Ovary (tissue), 9 donors: Measurements from ENCODE around the gene USF2. TPM values are rescaled to one million over a fixed set of nuclear protein-coding genes. Genes with fewer than 3 reads are reported as not detected.

Experiments
- DNase-seq, 5 donors: peaks; one replicate each; pipeline ENCODE4 v3.0.0-alpha.2; 2019 to 2020
- H3K27ac ChIP-seq, 2 donors: fragments of 200-600 bp; one replicate each; pipeline versions ENCODE4 v1.5.1 to v1.8.0; 2019 to 2022
- H3K27me3 ChIP-seq: fragments of 200-600 bp; one replicate; pipeline ENCODE4 v1.8.0; 2022
- H3K36me3 ChIP-seq: fragments of 200-600 bp; sonication (generic); one replicate; pipeline ENCODE4 v1.5.1; 2019
- H3K4me1 ChIP-seq: one replicate; pipeline ENCODE4 v1.8.1; 2013; ENCODE audit warnings: mild to moderate bottlenecking, moderate library complexity; ENCODE audit not compliant: insufficient read depth
- H3K4me3 ChIP-seq: fragments of 200-600 bp; sonication (generic); one replicate; pipeline ENCODE4 v1.5.1; 2017
- H3K9me3 ChIP-seq, 2 donors: fragments of 200-600 bp in 1 of 2; sonication (generic) in 1 of 2; one replicate each; pipeline versions ENCODE4 v1.5.1 to v1.8.1; 2013 to 2019; ENCODE audit warnings: mild to moderate bottlenecking in 1 of 2, moderate library complexity in 1 of 2
- EP300 ChIP-seq: sonication (generic); formaldehyde crosslinking; IDR thresholded peaks from one replicate; pipeline ENCODE4 v1.6.1; 2017; ENCODE audit warnings: antibody characterized with exemption
- POLR2A ChIP-seq: fragments of 450-650 bp; IDR thresholded peaks from one replicate; pipeline ENCODE4 v1.6.1; 2017; ENCODE audit warnings: antibody characterized with exemption, mild to moderate bottlenecking, moderate library complexity
- WGBS, 3 donors: extraction: QIAGEN DNeasy Blood & Tissue Kit in 1 of 3; methylation state at CpG; one replicate each; pipeline versions ENCODE4 v1.1.5 to v1.1.7; 2013 to 2017; 5-methylcytosine and 5-hydroxymethylcytosine counted together
- intact Hi-C, 4 donors: fragments of 100-400 bp; cut with DNase I; formaldehyde crosslinking; loops; one replicate each; pipeline versions ENCODE4 v1.11.0 to v1.15.1; 2022 to 2023
- polyA plus RNA-seq, 2 donors: library from polyadenylated mRNA; stranded (reverse); fragments of 200-250 nt in 1 of 2; fragments of 350-450 nt in 1 of 2; fragmentation: Illumina TruSeq in 1 of 2; extraction: RNeasy Lipid Tissue Mini Kit (QIAGEN cat#74804) in 1 of 2; gene quantifications; one replicate each; pipeline ENCODE4 v1.2.3, GENCODE V29; 2013 to 2014
- total RNA-seq, 7 donors: library from RNA; depleted of rRNA in 2 of 7; stranded (reverse); fragments of >200 nt in 2 of 7; fragmentation: NEBNext Ultra II Directional in 3 of 7; extraction: Animal tissue kit (Norgen Biotek cat#: 25700) in 3 of 7; gene quantifications; one replicate each; pipeline versions ENCODE4 v1.1.0 to v1.2.4, GENCODE V29; 2016 to 2023
- TF ChIP-seq, protein P1 (sequence below), 3 donors: fragments of 450-650 bp in 2 of 3; fragments of 200-600 bp in 1 of 3; IDR thresholded peaks; one replicate each; pipeline versions ENCODE4 v1.5.1 to v1.8.0; 2016 to 2022; ENCODE audit warnings: antibody characterized with exemption in 3 of 3, mild to moderate bottlenecking in 1 of 3
- donor health status: DM: no; HTN: no; CAD: no; lungs with moderate emphysema.
- donor health status: DM: no; HTN: no; CAD: no.
- donor health status: Bipolar disorder and iron deficiency.
- donor health status: DM: yes; HTN: yes; CAD: no.
- donor health status: DM: no; HTN: no; CAD: no.
- donor health status: DM: yes; HTN: yes; CAD: no.

USF2 gene
- total and polyA plus RNA-seq, 9 donors: 105 to 218 (median 159) TPM

DNA sequence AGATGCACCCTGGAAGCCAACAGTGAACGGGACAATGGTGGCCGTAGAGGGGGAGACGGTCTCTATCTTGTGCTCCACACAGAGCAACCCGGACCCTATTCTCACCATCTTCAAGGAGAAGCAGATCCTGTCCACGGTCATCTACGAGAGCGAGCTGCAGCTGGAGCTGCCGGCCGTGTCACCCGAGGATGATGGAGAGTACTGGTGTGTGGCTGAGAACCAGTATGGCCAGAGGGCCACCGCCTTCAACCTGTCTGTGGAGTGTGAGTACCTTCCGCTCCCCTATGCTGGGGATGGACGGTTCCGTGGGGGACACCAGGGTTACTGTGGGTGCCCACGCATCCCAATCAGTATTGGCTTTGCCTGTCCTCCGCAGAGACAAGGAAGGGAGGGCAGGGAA lies 33.7 kb downstream of the USF2 start:
- peaks cover 2% of the 10 kb centered on the region for H3K4me1 ChIP-seq
- H3K36me3 ChIP-seq: no peaks in the 10 kb centered on the region
- TF ChIP-seq, protein P1, sequence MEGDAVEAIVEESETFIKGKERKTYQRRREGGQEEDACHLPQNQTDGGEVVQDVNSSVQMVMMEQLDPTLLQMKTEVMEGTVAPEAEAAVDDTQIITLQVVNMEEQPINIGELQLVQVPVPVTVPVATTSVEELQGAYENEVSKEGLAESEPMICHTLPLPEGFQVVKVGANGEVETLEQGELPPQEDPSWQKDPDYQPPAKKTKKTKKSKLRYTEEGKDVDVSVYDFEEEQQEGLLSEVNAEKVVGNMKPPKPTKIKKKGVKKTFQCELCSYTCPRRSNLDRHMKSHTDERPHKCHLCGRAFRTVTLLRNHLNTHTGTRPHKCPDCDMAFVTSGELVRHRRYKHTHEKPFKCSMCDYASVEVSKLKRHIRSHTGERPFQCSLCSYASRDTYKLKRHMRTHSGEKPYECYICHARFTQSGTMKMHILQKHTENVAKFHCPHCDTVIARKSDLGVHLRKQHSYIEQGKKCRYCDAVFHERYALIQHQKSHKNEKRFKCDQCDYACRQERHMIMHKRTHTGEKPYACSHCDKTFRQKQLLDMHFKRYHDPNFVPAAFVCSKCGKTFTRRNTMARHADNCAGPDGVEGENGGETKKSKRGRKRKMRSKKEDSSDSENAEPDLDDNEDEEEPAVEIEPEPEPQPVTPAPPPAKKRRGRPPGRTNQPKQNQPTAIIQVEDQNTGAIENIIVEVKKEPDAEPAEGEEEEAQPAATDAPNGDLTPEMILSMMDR (IDR thresholded peaks at IDR 0.05): no peak
- TF ChIP-seq POLR2A: no peak
- TF ChIP-seq EP300: no peak
- H3K4me3 ChIP-seq: no peak overlapping the region
- H3K9me3 ChIP-seq: no peaks in the 10 kb centered on the region
- DNase-seq: no peak
- WGBS, 3 donors: 82 to 89% (median 87%) methylated on average over 16 of the region's 16 CpGs
- intact Hi-C loops: no loop called here
- no peaks in the 10 kb centered on the region for H3K27me3 ChIP-seq
- H3K27ac ChIP-seq: no peak overlapping the region

DNA sequence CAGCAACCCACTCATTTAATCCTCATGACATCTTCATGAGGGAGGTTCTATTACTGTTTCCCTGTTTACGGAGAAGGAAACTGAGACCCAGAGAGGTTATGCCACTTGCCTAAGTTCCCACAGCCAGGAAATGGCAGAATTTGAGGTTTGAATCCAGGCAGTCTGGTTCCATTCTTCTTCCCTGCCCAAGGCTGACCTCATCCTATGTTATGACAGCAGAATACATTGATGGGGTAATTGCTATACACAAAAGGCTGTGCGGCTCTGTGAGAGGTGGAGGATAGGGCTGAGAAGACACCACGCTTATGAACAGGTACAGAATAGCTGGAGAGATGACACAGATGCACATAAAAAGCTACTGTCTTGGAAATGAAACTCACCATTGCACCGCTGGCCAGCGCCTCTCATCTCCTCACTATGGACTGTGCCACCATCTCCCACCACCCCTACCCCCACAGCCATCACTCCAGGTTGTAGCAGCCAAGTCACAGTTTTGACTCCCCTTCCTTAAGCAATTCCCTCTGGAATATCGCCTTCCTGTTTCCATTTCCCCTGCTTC lies 34.7 kb downstream of the USF2 start:
- DNase-seq: no peak
- Histone ChIP-seq H3K9me3 (no peaks in the 10 kb centered on the region), H3K27ac (no peak overlapping the region), H3K4me1 (peaks cover 9% of the 10 kb centered on the region), H3K36me3 (no peaks in the 10 kb centered on the region), H3K4me3 (no peak overlapping the region), H3K27me3 (no peaks in the 10 kb centered on the region)
- TF ChIP-seq EP300 (no peak), POLR2A (no peak)
- TF ChIP-seq, protein P1 (IDR thresholded peaks at IDR 0.05): no peak
- 91% methylated on average over 6 of the region's 6 CpGs for WGBS, 3 donors
- intact Hi-C loops: no loop called here

DNA sequence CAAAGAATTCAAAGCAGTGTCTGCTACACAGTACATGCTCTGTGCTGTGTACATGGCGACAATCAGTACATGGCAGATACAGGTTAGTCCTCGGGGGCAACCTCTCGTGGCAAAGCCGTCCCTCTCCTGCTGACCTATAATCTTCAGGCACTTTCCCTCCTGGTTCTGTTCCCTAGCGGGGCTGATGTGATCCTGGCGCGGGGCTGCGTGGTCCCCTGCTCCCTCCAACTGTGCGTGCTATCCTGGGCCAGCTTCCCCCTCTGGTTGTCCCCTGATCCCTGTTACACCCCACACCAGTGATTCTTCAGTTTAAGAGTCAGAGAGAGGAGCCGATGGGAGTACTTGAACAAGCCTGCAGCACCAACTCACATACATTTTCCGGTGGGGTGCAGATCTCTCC lies 35.3 kb downstream of the USF2 start:
- Histone ChIP-seq H3K4me1 (peaks cover 12% of the 10 kb centered on the region), H3K36me3 (no peaks in the 10 kb centered on the region), H3K9me3 (no peaks in the 10 kb centered on the region), H3K27ac (no peak overlapping the region), H3K27me3 (no peaks in the 10 kb centered on the region), H3K4me3 (no peak overlapping the region)
- TF ChIP-seq, protein P1 (IDR thresholded peaks at IDR 0.05): no peak
- TF ChIP-seq POLR2A (no peak), EP300 (no peak)
- WGBS, 3 donors: 86 to 92% (median 89%) methylated on average over 11 of the region's 11 CpGs
- no peak for DNase-seq
- intact Hi-C loops: no loop called here

DNA sequence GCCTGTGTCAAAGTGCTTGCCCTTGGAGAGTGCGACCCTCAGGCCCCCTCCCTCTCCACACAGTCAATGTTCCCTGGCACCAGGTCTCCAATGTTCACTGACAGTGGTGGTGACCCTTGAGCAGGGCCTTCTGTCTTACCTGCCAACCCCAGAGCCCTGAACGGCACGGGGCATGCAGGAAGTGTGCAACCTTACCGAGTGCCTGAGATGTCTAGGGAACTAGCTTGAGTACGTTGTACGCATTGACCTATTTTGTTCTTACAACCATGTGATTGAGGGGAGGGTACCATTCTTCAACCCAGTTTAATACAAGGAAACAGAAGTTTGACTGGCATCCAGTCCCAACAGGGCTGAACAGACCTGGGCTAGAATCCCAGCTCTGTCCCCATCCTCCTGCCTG lies 36.4 kb downstream of the USF2 start:
- Histone ChIP-seq H3K4me3 (no peak overlapping the region), H3K9me3 (no peaks in the 10 kb centered on the region), H3K4me1 (peaks cover 19% of the 10 kb centered on the region), H3K27me3 (no peaks in the 10 kb centered on the region), H3K27ac (no peak overlapping the region), H3K36me3 (no peaks in the 10 kb centered on the region)
- intact Hi-C loops: loop anchor here in 1 of 4 donors (5.0 kb wide), 1 partner anchor 33 kb away; no protein-coding TSS in a partner anchor
- 84 to 91% (median 88%) methylated on average over 6 of the region's 6 CpGs for WGBS, 3 donors
- no peak for TF ChIP-seq EP300
- TF ChIP-seq POLR2A: no peak
- TF ChIP-seq, protein P1 (IDR thresholded peaks at IDR 0.05): no peak
- no peak for DNase-seq
